ENCODE measurements around the gene ARHGEF3.

ARHGEF3 gene

DNA sequence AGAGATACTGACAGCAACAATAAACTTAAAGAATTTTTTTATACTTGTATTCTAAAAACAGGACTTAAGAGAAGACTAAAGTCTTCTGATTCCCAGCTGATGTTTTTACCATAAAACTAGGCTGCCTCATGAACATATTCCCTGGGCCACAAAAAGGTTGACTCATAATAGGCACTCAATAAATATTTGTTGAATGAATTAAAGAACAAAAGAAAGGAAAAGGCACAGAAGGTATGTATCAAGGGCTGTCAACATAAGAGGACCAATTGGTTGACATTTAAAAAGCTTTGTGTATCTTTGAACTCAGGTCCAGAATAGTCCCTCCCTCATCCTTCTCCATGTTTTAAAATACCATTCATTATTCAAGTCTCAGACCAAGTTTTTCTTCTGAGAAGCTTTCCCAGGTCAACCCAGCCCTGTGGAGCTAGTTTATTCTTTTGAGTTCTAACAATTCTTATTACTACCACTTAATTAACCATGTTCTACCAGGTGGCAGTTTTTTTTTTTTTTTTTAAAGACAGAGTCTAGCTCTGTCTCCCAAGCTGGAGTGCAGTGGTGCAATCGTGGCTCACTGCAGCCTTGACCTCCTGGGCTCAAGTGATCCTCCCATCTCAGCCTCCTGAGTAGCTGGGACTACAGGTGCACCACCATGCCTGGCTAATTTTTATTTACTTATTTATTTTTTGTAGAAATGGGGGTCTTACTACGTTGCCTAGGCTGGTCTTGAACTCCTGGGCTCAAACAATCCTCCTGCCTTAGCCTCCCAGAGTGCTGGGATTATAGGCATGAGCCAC is 17.5 kb upstream of the ARHGEF3 start:
- no peak for DNase-seq

DNA sequence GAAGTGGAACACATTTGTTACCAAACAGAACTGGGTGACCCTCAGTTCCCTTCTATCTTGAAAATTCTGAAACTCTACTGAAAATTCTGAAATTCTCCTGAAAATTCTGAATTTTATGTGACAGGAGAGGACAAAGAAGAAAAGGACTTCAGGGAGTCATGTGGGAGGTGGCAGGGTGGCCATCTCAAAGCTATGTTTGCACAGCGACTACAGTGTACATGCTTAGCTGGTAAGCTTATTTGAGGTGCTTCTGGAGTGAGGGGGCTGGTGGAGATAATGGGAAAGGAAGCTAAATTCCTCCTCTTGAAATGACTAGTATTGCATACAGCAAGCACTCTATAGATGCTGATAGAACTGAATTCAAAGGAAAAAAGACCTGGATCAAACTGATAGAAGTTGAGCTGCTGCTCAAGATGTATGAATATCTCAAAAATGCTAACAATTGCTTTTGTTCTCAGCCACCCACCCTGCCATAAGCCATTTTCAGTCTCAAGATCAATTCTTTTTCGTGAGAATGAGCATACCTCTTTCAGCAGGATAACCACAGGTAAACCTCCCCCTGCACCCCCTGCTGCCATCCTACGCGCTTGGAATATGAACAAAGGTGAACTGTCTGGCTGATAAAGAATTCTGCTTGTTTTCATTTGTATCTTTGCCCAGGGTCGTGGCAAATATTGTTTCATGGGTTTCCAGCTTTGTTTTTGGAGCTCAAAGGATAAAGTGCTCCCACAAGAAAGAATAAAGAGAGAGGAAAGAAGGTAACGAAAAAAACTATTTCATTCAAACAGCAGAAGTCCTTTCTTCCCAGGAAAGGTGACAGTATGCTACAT is 16.6 kb upstream of the ARHGEF3 start:
- no peak for DNase-seq

DNA sequence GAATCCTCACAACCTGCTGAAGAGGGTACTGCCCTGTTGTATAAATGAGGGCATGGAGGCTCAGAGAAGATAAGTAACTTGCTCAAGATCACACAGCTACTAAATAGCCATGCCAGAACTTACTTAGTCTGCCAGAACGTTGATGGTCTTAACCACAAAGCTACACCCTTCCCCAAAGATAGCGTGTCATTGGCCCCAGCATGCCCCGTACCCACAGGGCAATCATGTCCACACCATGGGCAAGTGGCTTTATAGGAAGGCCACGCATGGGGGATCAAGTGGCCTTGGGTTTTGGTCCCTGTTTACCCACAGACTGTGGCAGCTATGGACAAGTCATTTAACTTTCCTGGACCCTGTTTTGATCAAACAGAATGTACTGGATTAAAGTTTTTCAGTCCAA is 15.9 kb upstream of the ARHGEF3 start:
- DNase-seq, result no peak

DNA sequence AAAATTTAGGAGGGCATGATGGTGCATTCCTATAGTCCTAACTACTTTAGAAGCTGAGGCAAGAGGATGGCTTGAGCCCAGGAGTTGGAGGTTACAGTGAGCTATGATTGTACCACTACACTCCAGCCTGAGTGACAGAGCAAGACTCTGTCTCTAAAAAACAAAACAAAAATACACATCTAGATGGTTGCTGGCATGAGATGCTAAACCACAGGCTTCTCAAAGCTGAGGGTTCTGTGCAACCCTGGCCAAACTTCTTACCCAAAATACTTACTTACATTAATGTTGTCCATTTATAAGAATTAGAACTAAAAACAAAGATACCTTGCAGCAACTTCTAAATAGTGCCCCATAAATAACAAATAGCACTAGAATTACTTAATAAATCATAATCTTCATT is 14.3 kb upstream of the ARHGEF3 start:
- DNase-seq, result no peak

DNA sequence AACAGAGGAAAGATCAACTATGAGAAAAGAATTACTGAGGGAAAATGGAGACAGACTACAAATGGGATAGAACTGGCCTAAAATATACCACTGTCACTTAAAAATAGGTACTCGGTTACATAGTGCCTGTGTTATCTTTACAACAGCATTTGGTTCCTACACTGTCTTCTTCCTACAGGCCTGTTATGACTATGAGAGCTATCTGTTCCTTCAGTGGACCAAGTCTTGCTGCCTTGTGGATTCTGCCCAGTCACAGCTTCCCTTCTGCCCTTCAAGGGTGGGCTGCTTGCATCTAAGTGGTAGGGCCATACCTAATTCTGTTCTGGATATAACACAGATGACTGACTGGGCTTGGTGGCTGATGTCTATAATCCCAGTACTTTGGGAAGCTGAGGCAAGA is 13.8 kb upstream of the ARHGEF3 start:
- DNase-seq, result no peak

DNA sequence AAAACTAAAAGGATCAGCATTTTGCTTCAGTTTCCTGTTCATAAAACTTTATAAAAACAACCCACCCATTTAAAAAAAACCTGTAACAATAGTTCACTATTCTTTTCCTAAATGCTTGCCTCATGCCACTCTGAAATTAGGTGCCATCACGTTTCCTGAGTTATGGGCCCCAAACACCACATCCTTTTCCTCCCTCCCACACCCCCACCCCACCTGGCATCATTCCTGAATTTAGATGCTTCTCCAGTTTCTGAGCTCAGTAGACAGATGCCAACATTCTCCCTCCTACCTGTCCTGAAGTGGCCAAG is 11.9 kb upstream of the ARHGEF3 start:
- no peak for DNase-seq

DNA sequence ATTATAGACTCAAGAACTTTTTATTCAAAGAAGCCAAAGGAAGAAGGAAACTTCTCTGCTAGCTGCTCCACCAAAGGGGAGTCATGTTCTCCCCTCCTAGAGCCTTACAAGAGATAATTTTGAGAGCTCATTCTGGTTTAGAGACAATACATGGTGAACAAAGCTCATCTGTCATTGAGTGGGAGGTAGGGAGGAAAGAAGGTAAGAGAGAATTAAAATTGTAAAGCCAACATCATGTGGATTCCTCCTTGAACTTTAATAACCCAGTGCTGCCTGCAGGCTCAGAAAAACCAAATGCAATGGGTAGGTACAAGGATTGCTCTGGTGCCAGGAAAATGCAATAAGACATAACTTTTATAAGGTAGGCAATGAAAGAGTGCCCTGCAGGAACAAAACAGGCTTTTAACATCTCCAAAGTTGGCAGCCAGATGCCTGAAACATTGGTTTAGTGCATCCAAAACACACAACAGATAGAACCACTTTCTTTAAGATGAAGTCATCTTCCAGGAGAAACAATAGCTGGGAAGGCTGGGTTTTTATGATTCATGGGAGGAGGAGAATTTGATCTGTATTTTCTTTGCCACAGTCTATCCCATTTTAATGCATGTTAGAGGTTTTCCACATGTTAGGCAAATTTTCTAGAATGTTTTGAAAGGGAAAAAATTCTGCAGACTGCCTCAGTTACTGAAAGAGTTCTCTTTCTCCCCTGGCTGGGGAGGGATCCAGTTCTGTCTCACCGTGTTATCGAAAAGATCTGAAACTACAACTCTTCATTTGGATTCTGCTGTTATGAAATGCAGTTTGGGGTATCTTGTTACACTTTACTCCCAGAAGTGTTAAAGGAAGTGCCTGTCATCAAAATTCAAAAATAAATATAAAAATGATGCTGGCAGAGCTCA is 11.3 kb upstream of the ARHGEF3 start:
- peak; percentile 28 to 31 for DNase-seq

DNA sequence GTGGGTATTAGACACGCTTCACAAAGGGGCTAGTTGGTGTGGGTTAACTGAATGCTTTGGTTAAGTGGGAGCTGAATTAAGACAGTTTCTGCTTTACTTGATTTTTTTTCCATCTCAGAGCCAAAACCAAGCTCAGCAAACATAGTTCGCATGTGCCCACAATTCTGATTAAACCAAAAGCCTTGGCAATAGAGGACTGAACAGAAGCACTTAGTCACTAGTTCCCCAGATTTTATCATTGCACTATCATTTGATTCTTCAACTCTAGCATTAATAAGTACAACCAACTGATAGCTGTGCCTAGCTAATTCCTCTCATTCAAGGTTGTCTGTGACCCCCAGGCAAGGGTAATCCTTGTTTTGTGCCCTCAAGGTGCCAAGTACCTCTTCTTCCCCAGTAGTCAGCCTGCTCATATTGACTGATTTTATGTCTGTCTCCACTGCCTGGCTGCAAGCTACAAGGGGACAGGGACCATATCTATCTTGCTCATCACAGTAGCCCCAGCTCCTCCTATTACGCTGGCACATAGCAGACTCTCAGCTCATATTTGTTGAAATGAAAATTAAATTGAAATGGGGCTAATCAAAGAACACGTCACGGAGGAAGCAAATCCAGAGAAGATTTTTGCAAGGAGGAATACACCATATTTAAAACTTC is 9.9 kb upstream of the ARHGEF3 start:
- DNase-seq, result no peak

DNA sequence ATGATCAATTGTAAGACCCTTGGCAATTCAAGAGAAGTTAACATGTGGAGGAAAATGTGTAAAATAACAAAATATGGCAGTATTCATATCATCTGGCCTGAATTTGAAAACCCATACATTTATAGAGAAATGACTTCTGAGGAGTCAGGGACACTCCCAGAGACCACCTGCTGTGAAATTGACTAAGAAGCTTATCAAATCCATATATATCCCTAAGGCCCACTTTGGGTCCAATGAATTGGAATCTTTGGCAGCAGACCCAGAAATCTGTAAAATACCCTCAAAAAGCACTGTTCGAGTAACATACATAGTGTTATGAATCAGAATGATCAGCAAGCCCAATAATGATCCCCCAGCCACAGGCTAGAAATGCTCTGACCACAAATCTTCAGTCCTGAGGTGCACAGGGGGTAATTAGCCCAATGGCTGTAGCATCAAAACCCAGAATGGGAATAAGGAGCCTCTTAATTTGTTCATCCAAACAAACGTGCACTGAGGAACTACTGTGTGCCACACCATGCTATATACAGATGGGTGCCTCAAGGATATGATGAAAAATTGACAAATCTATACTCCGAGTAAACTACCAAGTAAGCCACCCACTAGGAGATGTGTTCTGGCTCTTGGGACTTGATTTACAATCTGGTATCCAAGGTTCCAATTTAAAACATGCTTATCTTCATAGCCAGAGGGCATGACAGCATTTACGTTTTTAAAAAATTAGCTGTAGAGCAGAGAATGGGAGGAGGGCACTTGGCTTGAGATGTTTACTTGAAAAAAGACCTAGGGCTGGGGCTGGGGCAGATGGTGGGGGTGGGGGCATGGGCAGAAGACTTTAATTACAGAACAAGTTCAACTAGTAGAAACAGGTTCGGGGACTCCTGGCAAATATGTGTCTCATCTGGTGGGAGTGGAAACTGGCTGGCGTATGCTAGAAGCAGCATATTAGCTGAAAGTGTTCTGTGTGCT is 9.1 kb upstream of the ARHGEF3 start:
- no peak for DNase-seq

DNA sequence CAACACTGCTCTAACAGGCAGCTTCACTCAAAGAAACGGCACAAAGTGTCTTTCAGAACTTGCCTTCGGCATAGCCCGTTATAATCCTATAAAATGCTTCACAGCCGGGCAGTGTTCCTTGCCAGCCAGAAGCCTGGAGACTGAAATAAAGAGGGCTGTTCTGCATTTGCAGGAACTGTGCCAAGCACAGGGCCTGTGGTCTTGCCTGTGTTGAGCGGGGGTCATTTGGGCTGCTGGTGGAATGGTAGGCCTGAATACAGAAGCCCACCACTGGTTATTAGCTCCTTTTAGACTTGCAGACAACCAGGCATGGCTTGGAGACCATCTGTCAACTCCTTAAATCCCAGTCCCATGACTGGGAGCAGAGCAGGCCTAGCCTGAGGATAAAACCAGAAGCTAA is 4.7 kb upstream of the ARHGEF3 start:
- no peak for DNase-seq

DNA sequence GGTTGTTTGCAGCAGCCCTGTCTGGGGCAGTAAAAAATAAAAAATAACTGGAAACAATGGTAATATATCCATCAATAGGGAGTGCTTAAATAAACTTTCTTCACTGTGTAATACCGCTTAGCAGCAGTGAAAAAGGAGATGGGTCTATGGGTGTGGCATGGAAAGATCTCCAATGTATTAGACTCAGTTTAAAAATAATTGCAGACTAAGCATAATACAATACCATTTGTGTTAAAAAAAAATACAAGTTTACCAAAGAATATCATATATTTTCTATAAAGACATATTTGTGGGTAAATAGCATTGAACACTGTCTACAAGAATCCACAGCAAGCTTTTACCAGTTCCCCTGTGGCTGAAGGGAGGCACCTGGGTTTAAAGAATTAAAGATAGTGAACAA is 1.0 kb upstream of the ARHGEF3 start:
- DNase-seq, result no peak

DNA sequence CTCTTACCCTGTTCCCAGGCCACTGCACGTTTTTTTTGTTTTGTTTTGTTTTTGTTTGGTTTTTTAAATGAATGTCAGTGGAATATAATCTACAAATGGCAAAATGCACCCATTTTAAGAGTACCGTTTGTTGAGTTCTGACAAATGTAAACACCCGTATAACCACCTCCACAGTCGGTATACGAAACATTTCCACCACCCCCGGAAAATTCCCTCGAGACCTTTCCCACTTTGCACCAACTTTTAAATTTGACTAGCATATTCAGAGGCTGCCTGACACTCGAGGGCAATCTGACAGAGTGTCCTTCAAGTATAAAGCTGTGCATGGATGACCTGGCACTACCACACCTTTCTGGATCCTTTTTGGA is 613 bp upstream of the ARHGEF3 start:
- no peak for DNase-seq

DNA sequence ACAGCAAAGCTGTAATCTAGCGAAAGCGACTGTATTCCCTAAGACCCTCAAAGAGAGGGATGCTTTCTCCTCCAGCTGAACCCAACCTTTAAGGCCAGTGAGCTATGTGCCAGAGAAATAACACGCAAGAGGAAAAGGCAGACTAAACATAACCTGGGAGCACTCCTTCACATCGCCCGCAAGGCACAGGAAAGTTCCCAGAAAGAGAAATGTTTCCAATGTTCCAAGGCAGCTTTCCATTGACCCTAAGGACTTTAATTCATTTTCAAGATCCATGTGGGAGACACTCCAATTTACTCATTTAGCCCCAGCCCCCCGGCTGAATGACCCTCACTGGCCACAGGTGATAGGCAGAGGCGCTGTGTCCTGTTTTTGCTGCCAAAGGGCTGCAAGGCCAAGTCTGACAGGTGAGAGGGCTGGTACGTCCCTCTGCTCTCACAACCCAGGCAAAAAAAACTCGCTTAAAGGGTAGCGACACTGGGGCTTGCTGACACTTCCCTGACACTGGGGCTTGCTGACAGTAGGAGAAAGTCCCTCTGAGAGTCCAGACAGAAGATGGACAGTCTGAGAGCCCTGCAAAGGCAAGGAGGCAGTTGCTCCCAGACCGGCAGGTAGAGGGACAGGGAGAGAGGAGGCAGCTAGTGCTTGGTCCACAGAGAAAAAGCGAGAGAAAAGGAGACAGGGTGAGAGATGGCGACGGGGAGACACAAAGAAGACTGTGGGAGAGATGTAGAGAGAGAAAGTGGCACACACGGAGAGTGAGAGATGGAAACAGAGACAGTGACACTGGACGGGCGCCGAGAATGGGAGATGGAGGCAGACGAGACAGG is 702 bp downstream of the ARHGEF3 start:
- peak; percentile 10 to 15 for DNase-seq

DNA sequence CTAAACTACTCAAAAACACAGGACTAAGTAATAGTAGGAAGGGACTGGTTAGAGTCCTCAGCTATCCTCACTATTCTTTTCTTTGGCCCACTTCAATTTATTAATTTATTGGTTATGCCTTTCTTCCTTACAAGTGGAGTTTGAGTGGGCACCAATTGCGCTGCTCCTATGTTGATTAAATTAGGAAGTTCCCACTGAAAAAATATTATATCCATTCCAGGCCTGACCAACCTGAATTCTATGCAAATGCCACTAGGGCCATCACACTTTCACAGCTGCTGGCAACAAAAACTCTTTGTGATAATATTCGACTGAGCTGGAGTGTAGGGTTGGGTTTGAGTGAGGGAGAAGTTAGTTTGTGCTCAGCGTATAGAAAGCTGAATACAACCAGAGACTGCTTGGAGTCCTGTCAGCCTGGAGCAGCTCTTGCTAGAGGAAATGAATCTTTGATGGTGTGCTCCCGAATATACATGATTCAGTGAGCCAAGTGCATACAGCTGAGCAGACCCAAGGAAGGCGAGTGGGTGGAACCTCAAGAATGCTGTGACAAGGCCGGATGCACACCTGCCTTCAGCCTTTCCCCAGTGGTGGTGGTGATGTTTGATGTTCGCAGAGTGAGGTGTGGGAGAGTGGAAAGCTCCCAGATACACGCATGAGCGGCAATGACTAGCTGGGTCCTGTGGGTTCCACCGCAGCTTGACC is 1.5 kb downstream of the ARHGEF3 start:
- no peak for DNase-seq

DNA sequence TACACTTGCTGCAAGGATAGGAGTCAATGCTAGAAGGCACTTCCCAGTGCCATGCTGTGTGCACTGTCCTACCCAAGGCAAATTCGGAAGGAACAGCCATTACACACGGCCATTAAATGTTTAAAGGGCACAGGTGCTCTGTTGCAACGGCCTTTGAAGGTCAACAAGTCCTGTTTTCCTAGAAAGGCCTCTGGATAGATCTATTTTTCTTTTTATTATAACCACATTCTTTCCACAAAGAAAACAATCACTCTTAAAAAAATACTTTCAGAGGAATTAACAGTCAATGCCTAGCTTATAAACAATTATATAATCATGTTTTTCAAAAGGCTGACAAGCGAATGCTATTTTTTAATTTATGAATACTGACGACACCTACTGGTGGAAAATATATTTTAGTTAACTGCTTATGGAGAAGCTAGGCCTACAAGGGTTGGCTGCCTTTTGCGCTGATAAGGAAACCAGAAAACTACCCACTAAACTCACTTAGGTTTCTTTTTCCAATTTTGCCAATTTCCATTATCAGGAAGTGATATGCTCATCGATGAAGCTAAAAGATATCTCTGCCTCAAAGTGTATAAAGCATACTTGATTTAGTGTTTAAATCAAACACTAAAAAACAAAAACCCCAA is 2.4 kb downstream of the ARHGEF3 start:
- DNase-seq, result peak; percentile 78 to 89

DNA sequence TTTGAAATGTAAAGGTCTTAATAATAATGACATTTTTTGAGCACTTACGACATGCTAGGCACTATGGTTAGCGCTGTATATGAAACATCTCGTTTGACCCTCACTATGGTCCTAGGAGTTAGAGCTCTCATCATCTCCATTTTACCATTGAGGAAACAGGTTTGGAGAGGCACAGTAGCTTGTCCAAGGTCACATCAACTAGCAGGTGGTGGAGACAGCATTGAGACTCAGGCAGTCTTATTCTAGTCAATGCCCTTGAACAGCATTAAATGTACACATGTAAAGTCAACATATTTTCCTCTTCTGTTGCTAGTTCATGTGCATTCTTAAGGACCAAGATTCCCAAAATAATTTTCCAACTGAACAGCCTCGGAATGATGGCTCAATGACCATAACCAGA is 4.8 kb downstream of the ARHGEF3 start:
- no peak for DNase-seq

DNA sequence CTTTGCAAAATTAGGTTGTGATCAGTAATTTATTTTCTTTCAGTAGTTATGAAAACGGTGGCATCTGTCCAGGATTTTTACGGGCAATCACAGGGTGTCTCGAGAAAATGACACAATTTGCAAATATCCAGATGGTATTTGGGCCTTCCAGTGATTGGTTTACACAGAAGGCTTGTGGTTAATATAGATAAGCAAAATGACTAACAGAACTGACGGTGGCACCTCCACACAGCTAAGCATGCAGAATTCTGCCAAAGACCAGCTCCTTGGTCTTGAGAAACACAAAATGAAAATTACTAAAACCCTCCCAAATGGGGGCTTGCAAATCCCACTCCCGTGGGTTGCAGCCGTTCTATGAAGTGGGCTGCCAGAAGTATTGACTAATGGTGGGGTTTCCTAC is 5.5 kb downstream of the ARHGEF3 start:
- no peak for DNase-seq

DNA sequence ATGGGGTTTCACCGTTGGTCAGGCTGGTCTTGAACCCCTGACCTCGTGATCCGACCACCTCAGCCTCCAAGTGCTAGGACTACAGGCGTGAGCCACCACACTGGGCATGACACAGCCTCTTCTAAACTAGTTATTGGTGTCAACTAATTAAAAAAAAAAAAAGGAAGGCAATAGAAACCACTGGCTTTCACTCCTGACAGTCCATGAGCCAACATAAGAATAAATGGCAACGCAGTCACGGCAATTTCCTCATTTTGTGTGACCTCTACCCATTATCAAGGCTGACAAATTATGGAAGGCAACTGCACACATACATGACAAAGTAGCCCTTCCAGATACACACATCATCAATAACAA is 5.9 kb downstream of the ARHGEF3 start:
- no peak for DNase-seq

DNA sequence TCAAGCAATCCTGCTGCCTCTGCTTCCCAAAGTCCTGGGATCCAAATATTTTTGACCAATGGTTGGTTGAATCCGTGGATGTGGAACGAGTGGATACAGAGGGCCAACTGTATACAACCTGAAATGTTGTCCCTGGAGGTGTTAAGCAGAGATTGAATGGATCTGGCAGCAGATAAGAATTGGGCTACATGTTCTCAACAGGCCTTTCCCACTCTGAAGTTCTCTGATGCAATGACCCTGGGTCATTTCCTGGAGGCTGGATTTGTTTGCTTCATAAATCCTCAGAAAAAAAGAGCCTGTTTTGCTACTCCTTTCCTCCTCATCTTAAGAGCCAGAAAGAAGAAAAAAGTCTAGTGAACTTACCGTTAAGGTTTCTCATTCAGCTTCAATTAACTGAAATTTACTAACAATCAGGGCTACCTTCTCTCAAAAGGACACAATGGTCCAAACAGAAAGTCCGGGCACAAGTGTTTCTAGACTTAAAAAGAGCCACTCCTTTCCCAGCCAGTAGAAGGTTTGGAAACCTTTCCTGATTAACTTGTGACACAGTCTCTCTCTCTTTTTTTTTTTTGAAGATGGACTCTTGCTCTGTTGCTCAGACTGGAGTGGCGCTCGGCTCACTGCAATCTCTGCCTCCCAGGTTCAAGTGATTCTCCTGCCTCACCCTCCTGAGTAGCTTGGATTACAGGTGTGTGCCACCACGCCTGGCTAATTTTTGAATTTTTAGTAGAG is 6.5 kb downstream of the ARHGEF3 start:
- no peak for DNase-seq

All from Kasumi-1 (cell line).